GM23338 (cell line): ENCODE measurements around the gene CBY3.
"Not testable (repeated sequence)": the region's sequence is repeated elsewhere in the genome, so short reads cannot be mapped to it uniquely, and the experiment has no call there.

Experiments used
- CREB1 ChIP-seq: fragments of 250-450 bp; sonication (Bioruptor Pico); IDR thresholded peaks from 2 replicates; pipeline ENCODE4 v1.5.0; 2020; ENCODE audit warnings: low read depth, mild to moderate bottlenecking, moderate library complexity
- EZH2 ChIP-seq: fragments of 200-600 bp; sonication (generic); IDR thresholded peaks from one replicate; pipeline ENCODE4 v1.8.0; 2017; ENCODE audit warnings: antibody characterized with exemption, mild to moderate bottlenecking, low read depth; ENCODE audit not compliant: unreplicated experiment
- EZH2phosphoT487 ChIP-seq: fragments of 200-600 bp; sonication (generic); IDR thresholded peaks from one replicate; pipeline ENCODE4 v1.8.1; 2018; ENCODE audit warnings: antibody characterized with exemption; ENCODE audit not compliant: unreplicated experiment
- JUNB ChIP-seq: IDR thresholded peaks from one replicate; pipeline ENCODE4 v1.6.1; 2016; ENCODE audit warnings: antibody characterized with exemption; ENCODE audit not compliant: unreplicated experiment
- NANOG ChIP-seq: IDR thresholded peaks from 2 replicates; pipeline ENCODE4 v1.6.1; 2016; ENCODE audit warnings: antibody characterized with exemption, borderline replicate concordance
- POLR2AphosphoS5 ChIP-seq: IDR thresholded peaks from 2 replicates; pipeline ENCODE4 v1.6.1; 2016; ENCODE audit warnings: antibody characterized with exemption, low read depth
- TF ChIP-seq, protein P1 (sequence below), 2 experiments: fragments of 200-600 bp in 1 of 2; sonication (generic) in 1 of 2; conservative IDR thresholded peaks; 2 replicates each; pipeline versions ENCODE4 v1.5.1 to v1.6.1; 2016 to 2017; ENCODE audit warnings: antibody characterized with exemption in 2 of 2, low read depth in 2 of 2, mild to moderate bottlenecking in 2 of 2, moderate library complexity in 1 of 2
- TF ChIP-seq, protein P2 (sequence below): IDR thresholded peaks from one replicate; pipeline ENCODE4 v1.6.1; 2018; ENCODE audit warnings: antibody characterized with exemption; ENCODE audit not compliant: unreplicated experiment
- TF ChIP-seq, protein P3 (sequence below): fragments of 250-450 bp; sonication (Bioruptor Pico); IDR thresholded peaks from 2 replicates; pipeline ENCODE4 v1.5.0; 2020; ENCODE audit warnings: mild to moderate bottlenecking, moderate library complexity

DNA sequence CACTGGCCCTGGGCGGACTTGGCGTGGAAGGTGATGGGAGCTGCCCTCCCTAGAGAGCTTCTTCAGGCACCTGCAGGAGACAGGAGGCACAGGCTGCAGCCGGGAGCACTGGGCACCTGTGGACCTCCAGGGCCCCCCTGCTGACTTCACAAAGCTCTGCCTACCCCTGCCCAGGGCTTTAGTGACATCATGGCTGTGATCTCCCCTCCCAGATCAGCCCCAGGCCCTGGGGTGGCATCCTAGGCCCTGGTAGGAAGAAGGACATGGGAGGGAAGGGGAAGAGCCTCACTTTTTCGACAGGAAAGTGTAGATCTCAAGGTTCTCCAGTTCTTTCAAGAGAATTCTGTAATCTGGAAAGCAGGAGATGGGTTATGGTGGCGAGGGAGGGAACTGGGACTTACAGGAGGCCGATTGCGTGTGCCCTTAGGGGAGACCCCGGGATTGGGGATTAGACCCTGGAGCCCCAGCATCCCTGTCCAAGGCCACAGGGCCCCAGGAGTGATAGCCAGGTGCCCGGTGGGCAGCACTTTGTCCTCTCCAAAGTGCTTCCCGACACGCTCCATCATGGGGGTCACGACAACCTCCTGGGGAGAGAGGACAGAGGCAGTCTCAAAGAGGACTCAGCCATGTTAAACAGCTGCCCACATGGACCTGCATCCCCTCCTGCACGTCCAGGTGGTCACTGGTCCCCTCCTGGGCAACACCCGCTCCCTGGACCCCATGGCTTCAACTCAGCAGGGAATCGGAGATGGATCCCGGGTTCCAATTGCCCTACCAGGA is 37.5 kb downstream of the CBY3 start:
- not testable (repeated sequence) for TF ChIP-seq CREB1, EZH2, POLR2AphosphoS5, JUNB, EZH2phosphoT487, NANOG
- TF ChIP-seq, protein P1, sequence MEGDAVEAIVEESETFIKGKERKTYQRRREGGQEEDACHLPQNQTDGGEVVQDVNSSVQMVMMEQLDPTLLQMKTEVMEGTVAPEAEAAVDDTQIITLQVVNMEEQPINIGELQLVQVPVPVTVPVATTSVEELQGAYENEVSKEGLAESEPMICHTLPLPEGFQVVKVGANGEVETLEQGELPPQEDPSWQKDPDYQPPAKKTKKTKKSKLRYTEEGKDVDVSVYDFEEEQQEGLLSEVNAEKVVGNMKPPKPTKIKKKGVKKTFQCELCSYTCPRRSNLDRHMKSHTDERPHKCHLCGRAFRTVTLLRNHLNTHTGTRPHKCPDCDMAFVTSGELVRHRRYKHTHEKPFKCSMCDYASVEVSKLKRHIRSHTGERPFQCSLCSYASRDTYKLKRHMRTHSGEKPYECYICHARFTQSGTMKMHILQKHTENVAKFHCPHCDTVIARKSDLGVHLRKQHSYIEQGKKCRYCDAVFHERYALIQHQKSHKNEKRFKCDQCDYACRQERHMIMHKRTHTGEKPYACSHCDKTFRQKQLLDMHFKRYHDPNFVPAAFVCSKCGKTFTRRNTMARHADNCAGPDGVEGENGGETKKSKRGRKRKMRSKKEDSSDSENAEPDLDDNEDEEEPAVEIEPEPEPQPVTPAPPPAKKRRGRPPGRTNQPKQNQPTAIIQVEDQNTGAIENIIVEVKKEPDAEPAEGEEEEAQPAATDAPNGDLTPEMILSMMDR (conservative IDR thresholded peaks at IDR 0.05; ENCODE audit: low read depth in 2 of 2) = not testable (repeated sequence)
- TF ChIP-seq, protein P2, sequence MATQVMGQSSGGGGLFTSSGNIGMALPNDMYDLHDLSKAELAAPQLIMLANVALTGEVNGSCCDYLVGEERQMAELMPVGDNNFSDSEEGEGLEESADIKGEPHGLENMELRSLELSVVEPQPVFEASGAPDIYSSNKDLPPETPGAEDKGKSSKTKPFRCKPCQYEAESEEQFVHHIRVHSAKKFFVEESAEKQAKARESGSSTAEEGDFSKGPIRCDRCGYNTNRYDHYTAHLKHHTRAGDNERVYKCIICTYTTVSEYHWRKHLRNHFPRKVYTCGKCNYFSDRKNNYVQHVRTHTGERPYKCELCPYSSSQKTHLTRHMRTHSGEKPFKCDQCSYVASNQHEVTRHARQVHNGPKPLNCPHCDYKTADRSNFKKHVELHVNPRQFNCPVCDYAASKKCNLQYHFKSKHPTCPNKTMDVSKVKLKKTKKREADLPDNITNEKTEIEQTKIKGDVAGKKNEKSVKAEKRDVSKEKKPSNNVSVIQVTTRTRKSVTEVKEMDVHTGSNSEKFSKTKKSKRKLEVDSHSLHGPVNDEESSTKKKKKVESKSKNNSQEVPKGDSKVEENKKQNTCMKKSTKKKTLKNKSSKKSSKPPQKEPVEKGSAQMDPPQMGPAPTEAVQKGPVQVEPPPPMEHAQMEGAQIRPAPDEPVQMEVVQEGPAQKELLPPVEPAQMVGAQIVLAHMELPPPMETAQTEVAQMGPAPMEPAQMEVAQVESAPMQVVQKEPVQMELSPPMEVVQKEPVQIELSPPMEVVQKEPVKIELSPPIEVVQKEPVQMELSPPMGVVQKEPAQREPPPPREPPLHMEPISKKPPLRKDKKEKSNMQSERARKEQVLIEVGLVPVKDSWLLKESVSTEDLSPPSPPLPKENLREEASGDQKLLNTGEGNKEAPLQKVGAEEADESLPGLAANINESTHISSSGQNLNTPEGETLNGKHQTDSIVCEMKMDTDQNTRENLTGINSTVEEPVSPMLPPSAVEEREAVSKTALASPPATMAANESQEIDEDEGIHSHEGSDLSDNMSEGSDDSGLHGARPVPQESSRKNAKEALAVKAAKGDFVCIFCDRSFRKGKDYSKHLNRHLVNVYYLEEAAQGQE = not testable (repeated sequence)
- TF ChIP-seq, protein P3, sequence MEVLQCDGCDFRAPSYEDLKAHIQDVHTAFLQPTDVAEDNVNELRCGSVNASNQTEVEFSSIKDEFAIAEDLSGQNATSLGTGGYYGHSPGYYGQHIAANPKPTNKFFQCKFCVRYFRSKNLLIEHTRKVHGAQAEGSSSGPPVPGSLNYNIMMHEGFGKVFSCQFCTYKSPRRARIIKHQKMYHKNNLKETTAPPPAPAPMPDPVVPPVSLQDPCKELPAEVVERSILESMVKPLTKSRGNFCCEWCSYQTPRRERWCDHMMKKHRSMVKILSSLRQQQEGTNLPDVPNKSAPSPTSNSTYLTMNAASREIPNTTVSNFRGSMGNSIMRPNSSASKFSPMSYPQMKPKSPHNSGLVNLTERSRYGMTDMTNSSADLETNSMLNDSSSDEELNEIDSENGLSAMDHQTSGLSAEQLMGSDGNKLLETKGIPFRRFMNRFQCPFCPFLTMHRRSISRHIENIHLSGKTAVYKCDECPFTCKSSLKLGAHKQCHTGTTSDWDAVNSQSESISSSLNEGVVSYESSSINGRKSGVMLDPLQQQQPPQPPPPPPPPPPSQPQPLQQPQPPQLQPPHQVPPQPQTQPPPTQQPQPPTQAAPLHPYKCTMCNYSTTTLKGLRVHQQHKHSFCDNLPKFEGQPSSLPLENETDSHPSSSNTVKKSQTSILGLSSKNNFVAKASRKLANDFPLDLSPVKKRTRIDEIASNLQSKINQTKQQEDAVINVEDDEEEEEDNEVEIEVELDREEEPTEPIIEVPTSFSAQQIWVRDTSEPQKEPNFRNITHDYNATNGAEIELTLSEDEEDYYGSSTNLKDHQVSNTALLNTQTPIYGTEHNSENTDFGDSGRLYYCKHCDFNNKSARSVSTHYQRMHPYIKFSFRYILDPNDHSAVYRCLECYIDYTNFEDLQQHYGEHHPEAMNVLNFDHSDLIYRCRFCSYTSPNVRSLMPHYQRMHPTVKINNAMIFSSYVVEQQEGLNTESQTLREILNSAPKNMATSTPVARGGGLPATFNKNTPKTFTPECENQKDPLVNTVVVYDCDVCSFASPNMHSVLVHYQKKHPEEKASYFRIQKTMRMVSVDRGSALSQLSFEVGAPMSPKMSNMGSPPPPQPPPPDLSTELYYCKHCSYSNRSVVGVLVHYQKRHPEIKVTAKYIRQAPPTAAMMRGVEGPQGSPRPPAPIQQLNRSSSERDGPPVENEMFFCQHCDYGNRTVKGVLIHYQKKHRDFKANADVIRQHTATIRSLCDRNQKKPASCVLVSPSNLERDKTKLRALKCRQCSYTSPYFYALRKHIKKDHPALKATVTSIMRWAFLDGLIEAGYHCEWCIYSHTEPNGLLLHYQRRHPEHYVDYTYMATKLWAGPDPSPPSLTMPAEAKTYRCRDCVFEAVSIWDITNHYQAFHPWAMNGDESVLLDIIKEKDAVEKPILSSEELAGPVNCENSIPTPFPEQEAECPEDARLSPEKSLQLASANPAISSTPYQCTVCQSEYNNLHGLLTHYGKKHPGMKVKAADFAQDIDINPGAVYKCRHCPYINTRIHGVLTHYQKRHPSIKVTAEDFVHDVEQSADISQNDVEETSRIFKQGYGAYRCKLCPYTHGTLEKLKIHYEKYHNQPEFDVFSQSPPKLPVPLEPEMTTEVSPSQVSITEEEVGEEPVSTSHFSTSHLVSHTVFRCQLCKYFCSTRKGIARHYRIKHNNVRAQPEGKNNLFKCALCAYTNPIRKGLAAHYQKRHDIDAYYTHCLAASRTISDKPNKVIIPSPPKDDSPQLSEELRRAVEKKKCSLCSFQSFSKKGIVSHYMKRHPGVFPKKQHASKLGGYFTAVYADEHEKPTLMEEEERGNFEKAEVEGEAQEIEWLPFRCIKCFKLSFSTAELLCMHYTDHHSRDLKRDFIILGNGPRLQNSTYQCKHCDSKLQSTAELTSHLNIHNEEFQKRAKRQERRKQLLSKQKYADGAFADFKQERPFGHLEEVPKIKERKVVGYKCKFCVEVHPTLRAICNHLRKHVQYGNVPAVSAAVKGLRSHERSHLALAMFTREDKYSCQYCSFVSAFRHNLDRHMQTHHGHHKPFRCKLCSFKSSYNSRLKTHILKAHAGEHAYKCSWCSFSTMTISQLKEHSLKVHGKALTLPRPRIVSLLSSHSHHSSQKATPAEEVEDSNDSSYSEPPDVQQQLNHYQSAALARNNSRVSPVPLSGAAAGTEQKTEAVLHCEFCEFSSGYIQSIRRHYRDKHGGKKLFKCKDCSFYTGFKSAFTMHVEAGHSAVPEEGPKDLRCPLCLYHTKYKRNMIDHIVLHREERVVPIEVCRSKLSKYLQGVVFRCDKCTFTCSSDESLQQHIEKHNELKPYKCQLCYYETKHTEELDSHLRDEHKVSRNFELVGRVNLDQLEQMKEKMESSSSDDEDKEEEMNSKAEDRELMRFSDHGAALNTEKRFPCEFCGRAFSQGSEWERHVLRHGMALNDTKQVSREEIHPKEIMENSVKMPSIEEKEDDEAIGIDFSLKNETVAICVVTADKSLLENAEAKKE = not testable (repeated sequence)
